Activated naive CD8-positive, alpha-beta T cell treated with anti-CD3 and anti-CD28 coated beads, Interleukin-2, amount 10 ng/mL, durations not matched to agents 7 days and 5 days (primary cell): ENCODE measurements around the gene NLRC4. TPM values are rescaled to one million over a fixed set of nuclear protein-coding genes. Genes with fewer than 3 reads are reported as not detected.
A peak's percentile ranks its signal among the peaks of the same experiment; 100 is the strongest.
"Not testable (repeated sequence)": the region's sequence is repeated elsewhere in the genome, so short reads cannot be mapped to it uniquely, and the experiment has no call there.

ENCODE experiments used
- ATAC-seq: fragments of 150-1000 bp; cut with Tn5 transposase; one replicate; pipeline ENCODE4 v1.10.0; 2021; ENCODE audit warnings: low read depth, moderate library complexity
- POLR2A ChIA-PET: fragments of 350-600 bp; sonication (Branson Sonifier 250); formaldehyde crosslinking; loops from one replicate; lab custom pipeline; 2021; ENCODE audit warnings: antibody characterized with exemption; lab: Charles Lee
- DNase-seq: peaks from one replicate; pipeline ENCODE4 v3.0.0; 2021
- H3K27ac Mint-ChIP-seq: one replicate; pipeline ENCODE4 v1.8.0; 2022; ENCODE audit warnings: mild to moderate bottlenecking, mixed read lengths
- H3K27me3 Mint-ChIP-seq: one replicate; pipeline ENCODE4 v1.8.0; 2022; ENCODE audit warnings: mild to moderate bottlenecking, moderate library complexity, mixed read lengths
- H3K36me3 Mint-ChIP-seq: one replicate; pipeline ENCODE4 v1.8.0; 2021; ENCODE audit warnings: mild to moderate bottlenecking, mixed read lengths
- H3K4me1 Mint-ChIP-seq: one replicate; pipeline ENCODE4 v1.8.0; 2021; ENCODE audit warnings: mixed read lengths
- H3K4me3 Mint-ChIP-seq: one replicate; pipeline ENCODE4 v1.8.0; 2022; ENCODE audit warnings: mild to moderate bottlenecking, moderate library complexity, mixed read lengths
- H3K9me3 Mint-ChIP-seq: one replicate; pipeline ENCODE4 v1.8.0; 2021; ENCODE audit warnings: mixed read lengths
- total RNA-seq, 2 experiments: library from RNA; stranded (reverse); gene quantifications; one replicate each; pipeline ENCODE4 v1.2.3, GENCODE V29; 2021

NLRC4 gene
- total RNA-seq = under 1 TPM; 0.09 to 0.14 TPM

DNA sequence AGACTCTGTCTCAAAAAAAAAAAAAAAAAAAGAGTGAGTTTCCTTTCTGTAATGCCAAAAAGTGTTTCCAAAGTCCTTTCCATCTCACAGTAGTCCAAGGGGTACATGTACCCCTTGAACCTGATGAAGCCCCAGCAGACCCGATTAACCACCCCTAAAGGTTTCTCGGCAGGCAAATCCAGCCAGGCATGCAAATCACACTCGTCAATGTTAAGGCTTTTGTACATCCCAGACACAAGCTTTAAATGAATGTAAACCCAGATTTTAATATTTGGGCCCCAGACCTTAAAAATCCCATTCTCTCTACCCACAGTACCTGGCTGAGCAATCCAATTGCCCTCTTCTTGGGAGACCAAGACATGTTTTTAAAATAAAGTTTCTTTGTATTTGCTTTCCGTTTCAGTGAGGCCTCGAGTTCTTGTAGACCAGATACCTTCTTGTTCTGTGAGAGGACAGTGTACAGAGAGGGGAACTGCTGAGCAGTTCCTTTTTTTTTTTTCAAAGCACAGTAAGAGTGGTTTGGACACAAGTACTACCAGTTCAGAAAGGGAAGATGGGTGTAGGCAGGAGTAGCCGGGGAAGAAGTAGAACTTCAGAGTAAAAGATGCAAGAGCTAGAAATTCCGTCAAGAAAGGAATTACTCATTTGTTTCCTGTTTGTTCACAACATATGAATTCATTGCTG, at the start of gene NLRC4:
Gene NLRC4 (minus strand): TSS at position 465 of the 684 bp plus-strand sequence. CDS start 8,111 bp downstream, outside the sequence.
- H3K4me3 Mint-ChIP-seq = no peak within 1 kb of the TSS
- ATAC-seq = no peak
- peaks cover 3% of the 10 kb centered on the region for H3K4me1 Mint-ChIP-seq
- H3K9me3 Mint-ChIP-seq = no peaks in the 10 kb centered on the region
- H3K27ac Mint-ChIP-seq = no peak within 1 kb of the TSS
- H3K36me3 Mint-ChIP-seq = no peaks in the 10 kb centered on the region
- H3K27me3 Mint-ChIP-seq = peaks cover 1% of the 10 kb centered on the region
- POLR2A ChIA-PET = no interaction called here
- DNase-seq = no peak

DNA sequence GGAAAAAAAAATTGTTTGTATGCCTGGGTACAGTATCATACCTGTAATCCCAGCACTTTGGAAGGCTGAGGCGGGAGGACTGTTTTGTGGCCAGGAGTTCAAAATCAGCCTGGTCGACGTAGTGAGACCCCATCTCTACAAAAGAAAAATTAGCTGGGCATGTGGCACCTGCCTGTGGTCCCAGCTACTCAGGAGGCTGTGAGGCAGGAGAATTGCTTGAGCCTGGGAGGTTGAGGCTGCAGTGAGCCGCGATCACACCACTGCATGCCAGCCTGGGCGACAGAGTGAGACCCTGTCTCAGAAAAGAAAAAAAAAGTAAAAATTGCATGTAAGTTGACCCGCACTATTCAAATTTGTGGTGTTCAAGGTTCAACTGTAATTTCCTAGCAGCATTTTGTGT, 45.9 kb upstream of the NLRC4 start:
- Mint-ChIP-seq H3K4me1 (no peaks in the 10 kb centered on the region), H3K36me3 (peaks cover 1% of the 10 kb centered on the region), H3K4me3 (no peak overlapping the region), H3K27ac (no peak overlapping the region), H3K9me3 (no peaks in the 10 kb centered on the region), H3K27me3 (no peaks in the 10 kb centered on the region)
- POLR2A ChIA-PET = no interaction called here
- DNase-seq (no peak), ATAC-seq (no peak)

- H3K4me3 Mint-ChIP-seq, H3K27me3 Mint-ChIP-seq, DNase-seq, H3K9me3 Mint-ChIP-seq, ATAC-seq, H3K27ac Mint-ChIP-seq, POLR2A ChIA-PET, H3K4me1 Mint-ChIP-seq: not testable (repeated sequence)
- H3K36me3 Mint-ChIP-seq = peaks cover 28% of the 10 kb centered on the region
Observed at GRCh38 chr2:32293966-32294562, 29.4 kb upstream of the NLRC4 start.

DNA sequence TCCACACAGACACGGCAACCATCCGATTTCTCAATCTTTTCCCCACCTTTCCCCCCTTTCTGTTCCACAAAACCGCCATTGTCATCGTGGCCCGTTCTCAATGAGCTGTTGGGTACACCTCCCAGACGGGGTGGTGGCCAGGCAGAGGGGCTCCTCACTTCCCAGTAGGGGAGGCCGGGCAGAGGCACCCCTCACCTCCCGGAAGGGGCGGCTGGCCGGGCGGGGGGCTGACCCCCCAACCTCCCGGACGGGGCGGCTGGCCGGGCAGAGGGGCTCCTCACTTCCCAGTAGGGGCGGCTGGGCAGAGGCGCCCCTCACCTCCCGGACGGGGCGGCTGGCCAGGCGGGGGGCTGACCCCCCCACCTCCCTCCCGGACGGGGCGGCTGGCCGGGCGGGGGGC, 28.8 kb upstream of the NLRC4 start:
- peaks cover 28% of the 10 kb centered on the region for H3K36me3 Mint-ChIP-seq
- H3K27me3 Mint-ChIP-seq, H3K9me3 Mint-ChIP-seq, H3K27ac Mint-ChIP-seq, POLR2A ChIA-PET, H3K4me3 Mint-ChIP-seq, ATAC-seq, DNase-seq: not testable (repeated sequence)
- H3K4me1 Mint-ChIP-seq = peaks cover 11% of the 10 kb centered on the region

- H3K27me3 Mint-ChIP-seq = no peaks in the 10 kb centered on the region
- ATAC-seq (no peak), DNase-seq (no peak)
- no peak overlapping the region for H3K27ac Mint-ChIP-seq
- POLR2A ChIA-PET = no interaction called here
- H3K9me3 Mint-ChIP-seq = no peaks in the 10 kb centered on the region
- H3K4me1 Mint-ChIP-seq = peaks cover 11% of the 10 kb centered on the region
- peaks cover 30% of the 10 kb centered on the region for H3K36me3 Mint-ChIP-seq
- no peak overlapping the region for H3K4me3 Mint-ChIP-seq
Observed at GRCh38 chr2:32291746-32292145, 27.1 kb upstream of the NLRC4 start.

GRCh38 chr2:32290000-32290339, 25.3 kb upstream of the NLRC4 start:
- Mint-ChIP-seq H3K27me3 (no peaks in the 10 kb centered on the region), H3K36me3 (peaks cover 25% of the 10 kb centered on the region), H3K4me1 (peaks cover 13% of the 10 kb centered on the region), H3K9me3 (no peaks in the 10 kb centered on the region), H3K4me3 (no peak overlapping the region), H3K27ac (no peak overlapping the region)
- POLR2A ChIA-PET = no interaction called here
- ATAC-seq = no peak
- no peak for DNase-seq

GRCh38 chr2:32289165-32289999, 24.7 kb upstream of the NLRC4 start:
- Mint-ChIP-seq H3K27me3 (no peaks in the 10 kb centered on the region), H3K27ac (no peak overlapping the region), H3K4me1 (peaks cover 18% of the 10 kb centered on the region), H3K36me3 (peaks cover 30% of the 10 kb centered on the region), H3K4me3 (no peak overlapping the region), H3K9me3 (no peaks in the 10 kb centered on the region)
- ATAC-seq (no peak), DNase-seq (no peak)
- POLR2A ChIA-PET = no interaction called here

DNA sequence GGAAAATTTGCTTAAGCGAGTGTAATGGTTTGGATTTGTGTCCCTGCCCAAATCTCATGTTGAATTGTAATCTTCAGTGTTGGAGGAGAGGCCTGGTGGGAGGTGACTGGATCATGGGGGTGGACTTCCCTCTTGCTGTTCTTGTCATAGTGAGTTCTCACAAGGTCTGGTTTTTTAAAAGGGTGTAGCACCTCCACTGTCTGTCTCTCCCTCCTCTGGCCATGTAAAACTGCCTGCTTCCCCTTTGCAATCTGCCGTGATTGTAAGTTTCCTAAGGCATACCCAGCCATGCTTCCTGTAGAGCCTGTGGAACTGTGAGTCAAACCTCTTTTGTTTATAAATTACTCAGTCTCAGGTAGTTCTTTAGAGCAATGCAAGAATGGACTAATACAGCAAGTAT, 19.6 kb upstream of the NLRC4 start:
- Mint-ChIP-seq H3K27ac (no peak overlapping the region), H3K9me3 (no peaks in the 10 kb centered on the region), H3K4me1 (peaks cover 17% of the 10 kb centered on the region), H3K4me3 (no peak overlapping the region), H3K27me3 (no peaks in the 10 kb centered on the region), H3K36me3 (peaks cover 32% of the 10 kb centered on the region)
- no peak for ATAC-seq
- DNase-seq = no peak
- POLR2A ChIA-PET = no interaction called here

- Mint-ChIP-seq H3K4me3 (peak overlapping the region; percentile 97), H3K36me3 (peaks cover 14% of the 10 kb centered on the region), H3K27ac (peak overlapping the region; percentile 94), H3K4me1 (peaks cover 12% of the 10 kb centered on the region), H3K27me3 (no peaks in the 10 kb centered on the region), H3K9me3 (no peaks in the 10 kb centered on the region)
- POLR2A ChIA-PET = interaction anchor here (1.0 kb wide), 1 partner anchor 113 kb away, joined by 6 read pairs; the partner anchor contains the start of gene SLC30A6
- DNase-seq (no peak), ATAC-seq (no peak)
Observed at GRCh38 chr2:32278478-32278853, 13.8 kb upstream of the NLRC4 start.

- POLR2A ChIA-PET = interaction anchor here (1.0 kb wide), 1 partner anchor 112 kb away, joined by 6 read pairs; the partner anchor contains the start of gene SLC30A6
- H3K9me3 Mint-ChIP-seq = no peaks in the 10 kb centered on the region
- peaks cover 8% of the 10 kb centered on the region for H3K36me3 Mint-ChIP-seq
- no peaks in the 10 kb centered on the region for H3K27me3 Mint-ChIP-seq
- H3K4me3 Mint-ChIP-seq = peak within 1 kb of the TSS; percentile 97
- ATAC-seq = peak; percentile 96
- peak within 1 kb of the TSS; percentile 94 for H3K27ac Mint-ChIP-seq
- peak; percentile 91 for DNase-seq
- H3K4me1 Mint-ChIP-seq = peaks cover 9% of the 10 kb centered on the region
Observed at GRCh38 chr2:32277674-32278477, 13.2 kb upstream of the NLRC4 start, which contains the start of gene YIPF4. Gene YIPF4, plus strand, starts transcription at chr2:32277904. Its CDS starts 252 bp downstream, at chr2:32278156.

- Mint-ChIP-seq H3K36me3 (peaks cover 7% of the 10 kb centered on the region), H3K27me3 (no peaks in the 10 kb centered on the region), H3K4me1 (peaks cover 9% of the 10 kb centered on the region), H3K4me3 (peak overlapping the region; percentile 97), H3K27ac (peak overlapping the region; percentile 94), H3K9me3 (no peaks in the 10 kb centered on the region)
- no peak for ATAC-seq
- POLR2A ChIA-PET = no interaction called here
- DNase-seq = no peak
Observed at GRCh38 chr2:32277363-32277673, 12.6 kb upstream of the NLRC4 start.

DNA sequence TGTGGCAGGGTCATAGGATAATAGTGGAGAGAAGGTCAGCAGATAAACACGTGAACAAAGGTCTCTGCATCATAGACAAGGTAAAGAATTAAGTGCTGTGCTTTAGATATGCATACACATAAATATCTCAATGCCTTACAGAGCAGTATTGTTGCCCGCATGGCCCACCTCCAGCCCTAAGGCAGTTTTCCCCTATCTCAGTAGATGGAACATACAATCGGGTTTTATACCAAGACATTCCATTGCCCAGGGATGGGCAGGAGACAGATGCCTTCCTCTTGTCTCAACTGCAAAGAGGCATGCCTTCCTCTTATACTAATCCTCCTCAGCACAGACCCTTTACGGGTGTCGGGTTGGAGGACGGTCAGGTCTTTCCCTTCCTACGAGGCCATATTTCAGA, 11.1 kb upstream of the NLRC4 start:
- H3K27me3 Mint-ChIP-seq, H3K4me1 Mint-ChIP-seq, ATAC-seq, H3K27ac Mint-ChIP-seq, DNase-seq, H3K36me3 Mint-ChIP-seq, POLR2A ChIA-PET, H3K9me3 Mint-ChIP-seq, H3K4me3 Mint-ChIP-seq: not testable (repeated sequence)

DNA sequence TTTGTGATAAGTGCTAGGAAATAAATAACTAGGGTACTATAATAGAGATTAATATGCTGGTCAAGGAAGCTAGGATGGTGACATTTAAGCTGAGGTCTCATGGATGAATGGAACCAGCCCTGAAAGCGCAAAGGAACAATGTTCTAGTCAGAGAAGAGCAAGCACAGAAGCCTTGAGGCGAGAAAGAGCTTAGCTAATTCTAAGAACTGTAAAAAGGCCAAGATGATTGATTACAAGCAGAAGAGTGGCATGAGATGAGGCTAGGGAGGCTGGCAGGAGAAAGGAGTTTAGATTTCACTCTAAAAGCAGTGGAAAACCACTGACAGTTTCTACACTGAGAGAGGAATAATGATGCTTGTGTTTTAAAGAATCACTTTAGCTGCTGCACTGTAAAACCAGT, 9.6 kb upstream of the NLRC4 start:
- no peaks in the 10 kb centered on the region for H3K36me3 Mint-ChIP-seq
- H3K27ac Mint-ChIP-seq = no peak overlapping the region
- peaks cover 7% of the 10 kb centered on the region for H3K4me1 Mint-ChIP-seq
- ATAC-seq (no peak), DNase-seq (no peak)
- no peaks in the 10 kb centered on the region for H3K27me3 Mint-ChIP-seq
- H3K9me3 Mint-ChIP-seq = no peaks in the 10 kb centered on the region
- no peak overlapping the region for H3K4me3 Mint-ChIP-seq
- POLR2A ChIA-PET = interaction anchor here (0.6 kb wide), 1 partner anchor 81 kb away, joined by 5 read pairs; no protein-coding TSS in a partner anchor
